A549 treated with CORT108297 at 1 μM for 4 hours (cell line): ENCODE results near the gene AAK1. TPM values are rescaled to one million over a fixed set of nuclear protein-coding genes. Genes with fewer than 3 reads are reported as not detected.

Source experiments
- total RNA-seq: library from RNA; stranded (reverse); fragments of 200-300 nt; extraction: Qiagen RNA extraction; gene quantifications from 5 replicates; pipeline ENCODE4 v1.2.3, GENCODE V29; 2022

AAK1 gene
- total RNA-seq, result 11.4 to 17.7 TPM (median 14.7 TPM) in 5 replicates

DNA sequence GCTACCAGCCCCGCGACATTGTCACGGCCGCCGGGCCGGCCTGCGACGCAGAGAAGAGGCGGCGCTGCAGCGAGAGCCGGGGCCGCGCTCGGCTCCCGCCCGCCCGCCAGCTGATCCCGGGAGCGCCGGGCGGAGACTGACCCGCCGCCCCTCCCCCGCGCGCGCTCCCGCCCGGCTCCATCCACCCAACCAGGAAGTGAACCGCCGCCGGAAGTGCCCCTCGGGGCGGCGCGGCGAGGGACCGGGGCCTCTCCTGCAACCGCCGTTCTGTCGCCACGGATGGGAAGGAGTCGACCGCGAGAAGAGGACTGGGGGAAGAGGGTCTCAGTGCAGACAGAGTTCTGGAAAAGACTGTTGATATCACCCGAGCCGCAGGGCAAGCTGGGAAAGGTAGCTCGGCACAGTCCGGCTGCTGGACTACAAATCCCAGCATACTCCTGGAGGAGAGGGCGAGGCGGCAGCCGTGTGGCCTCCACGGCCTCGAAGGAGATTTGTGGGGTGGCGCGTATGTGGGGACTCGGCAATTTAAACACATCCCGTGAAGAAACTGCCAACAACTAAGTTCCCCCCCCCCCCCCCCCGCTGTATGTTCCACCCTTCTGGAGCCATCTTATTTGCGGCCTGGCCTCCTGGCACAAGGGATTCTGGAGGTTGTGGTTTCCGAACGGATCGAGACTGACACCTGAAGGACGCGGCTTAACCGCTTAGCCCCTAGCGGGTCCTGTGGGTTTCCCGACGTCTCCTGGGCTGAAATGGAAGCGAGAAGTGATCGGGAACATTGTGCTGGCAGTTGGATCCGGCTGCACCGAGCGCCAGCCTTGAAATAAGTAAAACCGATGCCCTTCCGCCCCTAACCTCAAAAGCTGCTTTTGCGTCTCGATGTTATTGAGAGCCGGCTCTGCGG, at the start of gene AAK1:
TSS of gene AAK1 (minus strand) at position 138 of the 904 bp plus-strand sequence. CDS start 699 bp downstream, outside the sequence.

DNA sequence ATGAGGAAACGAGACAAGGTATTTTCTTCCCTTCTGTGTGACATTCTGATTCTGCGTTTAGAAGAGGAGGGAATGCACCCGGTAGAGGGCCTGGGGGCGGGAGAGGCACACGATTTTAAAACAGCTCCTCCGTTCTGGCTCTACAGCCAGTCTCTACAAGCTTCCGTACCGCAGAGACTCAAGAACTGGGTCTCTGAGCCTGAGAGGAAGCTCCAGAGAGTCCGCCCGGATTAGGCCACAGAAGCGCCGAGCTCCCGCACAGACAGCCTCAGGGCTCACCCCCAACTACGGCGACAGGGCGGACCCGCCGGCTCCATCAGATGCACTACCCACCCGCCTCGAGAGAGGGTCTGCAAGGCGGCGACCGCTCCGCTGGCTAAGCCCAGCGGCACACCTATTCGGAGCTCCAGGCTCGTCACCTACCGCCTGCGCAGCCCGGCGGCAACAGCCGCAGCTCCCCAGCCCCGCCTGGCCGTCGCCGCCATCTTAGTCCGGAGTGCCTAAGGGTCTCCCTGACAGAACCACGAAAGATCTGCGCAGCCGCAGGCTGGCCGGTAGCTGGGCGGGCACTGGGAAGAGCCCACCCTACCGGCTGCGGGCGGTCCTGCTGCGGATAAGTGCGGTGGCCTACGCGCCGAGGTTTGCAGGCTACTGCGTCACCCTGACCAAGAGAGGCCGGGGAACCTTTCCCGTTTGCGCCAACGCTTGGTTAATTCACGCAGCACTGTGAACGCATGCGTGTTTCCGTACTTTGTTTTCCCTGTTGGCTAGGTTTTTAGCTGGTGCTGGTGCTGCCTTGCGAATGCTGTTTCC, 206.4 kb downstream of the AAK1 start, which contains the start of gene NFU1:
TSS of gene NFU1 (minus strand) at position 498 of the 813 bp plus-strand sequence. CDS start at position 485, 13 bp downstream.

Other genes starting within 250 kb of the AAK1 start
- gene NFU1, start 206.3 kb downstream of the AAK1 start, total RNA-seq, result 44.6 to 50.5 TPM (median 46.2 TPM) in 5 replicates
- 315 to 371 TPM (median 350 TPM) in 5 replicates for gene ANXA4, start 98.4 kb upstream of the AAK1 start, total RNA-seq
- 8.4 to 13.4 TPM (median 10.9 TPM) in 5 replicates for gene GMCL1, start 185.9 kb upstream of the AAK1 start, total RNA-seq